Measurements from ENCODE around the gene MRPL49. TPM values are rescaled to one million over a fixed set of nuclear protein-coding genes. Genes with fewer than 3 reads are reported as not detected.

The MRPL49 gene
- total and polyA plus RNA-seq, 2 of the 13 experiments (the other 11 are each of a cell fraction or from before 2014, with no cell fraction given): 39.2 to 53.3 TPM

DNA sequence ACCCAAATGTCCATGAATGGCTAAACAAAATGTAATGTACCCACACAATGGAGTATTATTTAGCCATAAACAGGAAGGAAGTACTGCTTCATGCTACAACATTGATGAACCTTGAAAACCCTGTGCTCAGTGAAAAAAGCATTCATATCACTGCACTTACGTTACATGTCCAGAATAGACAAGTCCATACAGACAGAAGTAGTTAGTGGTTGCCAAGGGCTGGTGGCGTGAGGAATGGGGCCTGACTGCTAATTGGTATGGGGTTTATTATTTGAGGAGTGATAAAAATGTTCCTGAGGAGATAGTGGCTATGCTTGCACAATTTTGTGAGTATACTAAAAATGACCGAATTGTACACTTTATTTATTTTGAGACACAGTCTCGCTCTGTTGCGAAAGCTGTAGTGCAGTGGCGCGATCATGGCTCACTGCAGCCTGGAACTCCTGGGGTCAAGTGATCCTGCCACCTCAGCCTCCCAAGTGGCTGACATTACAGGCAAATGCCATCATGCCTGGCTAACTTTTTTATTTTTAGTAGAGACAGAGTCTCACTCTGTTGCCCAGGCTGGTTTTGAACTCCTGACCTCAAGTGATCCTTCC lies 19.9 kb downstream of the MRPL49 start (continued):
- TF ChIP-seq ZNF784 (CRISPR knock-in tag; IDR thresholded peaks at IDR 0.05; ENCODE audit: borderline replicate concordance) (no peak), SOX13 (IDR thresholded peaks at IDR 0.05) (no peak), SOX13 (CRISPR knock-in tag; conservative IDR thresholded peaks at IDR 0.05 in 1 of 2, IDR thresholded peaks at IDR 0.05 in 1 of 2) (no peak), CEBPG (CRISPR knock-in tag; IDR thresholded peaks at IDR 0.05) (peak; percentile 78), ZNF446 (CRISPR knock-in tag; IDR thresholded peaks at IDR 0.05) (no peak), MXD4 (CRISPR knock-in tag; IDR thresholded peaks at IDR 0.05) (no peak), NR2F6 (IDR thresholded peaks at IDR 0.05) (peak; percentile 11; the same call in 1 of the 2 replicates), NR2F6 (CRISPR knock-in tag; IDR thresholded peaks at IDR 0.05) (no peak), SRSF4 (IDR thresholded peaks at IDR 0.05; ENCODE audit: low read depth, low read length, poor library complexity, severe bottlenecking) (no peak), DMAP1 (CRISPR knock-in tag; IDR thresholded peaks at IDR 0.05) (no peak), SAP130 (CRISPR knock-in tag; IDR thresholded peaks at IDR 0.05; ENCODE audit: low read depth) (0 out of 2 replicates have a peak, but pooled peaks have one; percentile 10), ZNF512B (CRISPR knock-in tag; IDR thresholded peaks at IDR 0.05; ENCODE audit: borderline replicate concordance) (no peak), NFIC (IDR thresholded peaks at IDR 0.05; ENCODE audit: low read length) (no peak), JUND (CRISPR knock-in tag; IDR thresholded peaks at IDR 0.05) (no peak), ZNF275 (CRISPR knock-in tag; IDR thresholded peaks at IDR 0.05; ENCODE audit: borderline replicate concordance) (no peak), CAMTA2 (CRISPR knock-in tag; IDR thresholded peaks at IDR 0.05; ENCODE audit: borderline replicate concordance) (no peak), FOXP4 (CRISPR knock-in tag; IDR thresholded peaks at IDR 0.05) (peak; percentile 33; the same call in 1 of the 2 replicates), EP300 (IDR thresholded peaks at IDR 0.05; ENCODE audit: low read depth in 2 of 2, low read length in 2 of 2) (peak in 1 of 2 experiments; percentile 25; a peak in 1 of 4 replicates), EP300 (CRISPR knock-in tag; IDR thresholded peaks at IDR 0.05; ENCODE audit: borderline replicate concordance) (no peak)
- TF ChIP-seq, protein P1, sequence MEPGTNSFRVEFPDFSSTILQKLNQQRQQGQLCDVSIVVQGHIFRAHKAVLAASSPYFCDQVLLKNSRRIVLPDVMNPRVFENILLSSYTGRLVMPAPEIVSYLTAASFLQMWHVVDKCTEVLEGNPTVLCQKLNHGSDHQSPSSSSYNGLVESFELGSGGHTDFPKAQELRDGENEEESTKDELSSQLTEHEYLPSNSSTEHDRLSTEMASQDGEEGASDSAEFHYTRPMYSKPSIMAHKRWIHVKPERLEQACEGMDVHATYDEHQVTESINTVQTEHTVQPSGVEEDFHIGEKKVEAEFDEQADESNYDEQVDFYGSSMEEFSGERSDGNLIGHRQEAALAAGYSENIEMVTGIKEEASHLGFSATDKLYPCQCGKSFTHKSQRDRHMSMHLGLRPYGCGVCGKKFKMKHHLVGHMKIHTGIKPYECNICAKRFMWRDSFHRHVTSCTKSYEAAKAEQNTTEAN (CRISPR knock-in tag; conservative IDR thresholded peaks at IDR 0.05): 0 out of 2 replicates have a peak, but pooled peaks have one; percentile 32

All from HepG2 (cell line).